ENCODE data around the gene MUC2. TPM values are rescaled to one million over a fixed set of nuclear protein-coding genes. Genes with fewer than 3 reads are reported as not detected.

MUC2 gene
- total and polyA plus RNA-seq, 2 of the 4 experiments (the other 2 are of a cell fraction): not detected

DNA sequence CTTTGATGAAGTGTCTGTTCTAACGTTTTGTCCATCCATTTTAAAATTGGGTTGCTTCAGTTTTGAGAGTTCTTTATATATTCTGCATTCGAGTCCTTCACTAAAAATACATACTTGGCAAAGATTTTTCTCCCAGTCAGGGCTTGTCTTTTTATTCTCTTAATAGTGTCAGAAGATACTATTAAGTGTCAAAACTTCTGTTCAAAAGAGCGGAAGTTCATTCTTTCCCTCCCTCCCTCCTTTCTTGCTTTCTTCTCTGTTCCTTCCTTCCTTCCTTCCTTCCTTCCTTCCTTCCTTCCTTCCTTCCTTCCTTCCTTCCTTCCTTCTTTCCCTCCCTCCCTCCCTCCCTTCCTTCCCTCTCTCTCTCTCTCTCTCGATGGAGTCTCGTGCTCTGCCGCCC is 30.5 kb upstream of the MUC2 start:
- TF ChIP-seq FOS (IDR thresholded peaks at IDR 0.05; ENCODE audit: low read depth, low read length): no peak
- TF ChIP-seq MAFK (IDR thresholded peaks at IDR 0.05; ENCODE audit: low read depth, low read length): no peak
- TF ChIP-seq RAD21 (IDR thresholded peaks at IDR 0.05; ENCODE audit: low read length): no peak
- no peak for TF ChIP-seq CTCF (conservative IDR thresholded peaks at IDR 0.05; ENCODE audit: low read depth, low read length)
- TF ChIP-seq CHD1 (IDR thresholded peaks at IDR 0.05; ENCODE audit: low read depth, low read length): no peak
- TF ChIP-seq POLR2A (IDR thresholded peaks at IDR 0.05; ENCODE audit: low read depth, low read length): no peak
- TF ChIP-seq CEBPB (IDR thresholded peaks at IDR 0.05; ENCODE audit: low read depth, low read length): no peak
- TF ChIP-seq RFX5 (IDR thresholded peaks at IDR 0.05; ENCODE audit: low read depth, low read length): no peak
- no peak for TF ChIP-seq MAZ (IDR thresholded peaks at IDR 0.05; ENCODE audit: borderline replicate concordance, low read depth, low read length)
- TF ChIP-seq SMC3 (IDR thresholded peaks at IDR 0.05; ENCODE audit: low read depth, low read length): no peak
- TF ChIP-seq NFE2L2 (IDR thresholded peaks at IDR 0.05; ENCODE audit: low read depth, low read length): no peak
- TF ChIP-seq ELK1 (IDR thresholded peaks at IDR 0.05; ENCODE audit: borderline replicate concordance, low read depth, low read length): no peak
- TF ChIP-seq RCOR1 (IDR thresholded peaks at IDR 0.05; ENCODE audit: insufficient replicate concordance, low read length): no peak
- no peak for TF ChIP-seq MXI1 (IDR thresholded peaks at IDR 0.05; ENCODE audit: borderline replicate concordance, low read depth, low read length)
- no peak for TF ChIP-seq BHLHE40 (IDR thresholded peaks at IDR 0.05; ENCODE audit: low read depth, low read length)
- no peaks in the 10 kb centered on the region for H4K20me1 ChIP-seq (ENCODE audit: insufficient read depth, low read length)
- peaks cover 30% of the 10 kb centered on the region for H3K27me3 ChIP-seq (ENCODE audit: control insufficient read depth, insufficient read depth, low read length)
- no peak overlapping the region for H3K4me3 ChIP-seq (ENCODE audit: insufficient read depth, low read depth, low read length)
- DNase-seq: no peak
- WGBS, 2 experiments (ENCODE audit: extremely low coverage in 2 of 2, insufficient read length in 1 of 2): no CpG with 5 or more reads among the region's 6 CpGs
- dilution Hi-C loops (cut with HindIII; ENCODE audit: low sequenced_read_pairs, unreplicated experiment) (no loop called here), intact Hi-C loops (cut with micrococcal nuclease) (no loop called here), in situ Hi-C loops (cut with MboI; ENCODE audit: low sequenced_read_pairs) (no loop called here)
- no peaks in the 10 kb centered on the region for H3K36me3 ChIP-seq (ENCODE audit: control insufficient read depth, insufficient read depth, low read length)
- H3K23ac ChIP-seq (ENCODE audit: low read depth, low read length): no peak overlapping the region
- H2AK5ac ChIP-seq (ENCODE audit: low read depth, low read length): no peak overlapping the region
- no peak overlapping the region for H4K91ac ChIP-seq (ENCODE audit: insufficient read depth, low read depth, low read length)
- no peaks in the 10 kb centered on the region for H3K79me1 ChIP-seq (ENCODE audit: low read depth in 1 of 2, low read length in 2 of 2)
- ATAC-seq (ENCODE audit: low read depth): no peak
- no peak overlapping the region for H3K27ac ChIP-seq (ENCODE audit: insufficient read depth, low read length)
- H2BK5ac ChIP-seq (ENCODE audit: low read depth, low read length, poor library complexity, severe bottlenecking): no peak overlapping the region
- ChIA-PET POLR2A (ENCODE audit: unreplicated experiment) (no interaction called here), CTCF (no interaction called here)
- H2BK15ac ChIP-seq (ENCODE audit: low read depth, low read length): no peak overlapping the region
- H2AK9ac ChIP-seq (replicated peaks; ENCODE audit: low read depth, low read length, poor library complexity): no peak overlapping the region
- H4K5ac ChIP-seq (ENCODE audit: low read depth, low read length): no peak overlapping the region
- H3K18ac ChIP-seq (ENCODE audit: low read depth, low read length): no peak overlapping the region
- H3K9ac ChIP-seq (ENCODE audit: low read depth, low read length): no peak overlapping the region
- no peak overlapping the region for H3K4ac ChIP-seq (ENCODE audit: low read depth, low read length)
- no TSS peak for BruUV-seq (replicated peaks)
- H3K14ac ChIP-seq (replicated peaks; ENCODE audit: low read depth, low read length): no peak overlapping the region
- no peaks in the 10 kb centered on the region for H3K4me1 ChIP-seq (ENCODE audit: control insufficient read depth, insufficient read depth, low read length)
- H2AFZ ChIP-seq (replicated peaks; ENCODE audit: low read length, poor library complexity): no peak overlapping the region
- no peak overlapping the region for H4K8ac ChIP-seq (ENCODE audit: low read depth in 2 of 2, low read length in 2 of 2)
- H3K9me1 ChIP-seq (ENCODE audit: insufficient read depth, low read length): no peaks in the 10 kb centered on the region
- H3K56ac ChIP-seq (ENCODE audit: extremely low read depth, insufficient read depth, low read length): no peak overlapping the region
- H3K4me2 ChIP-seq (ENCODE audit: low read depth, low read length): no peak overlapping the region
- no peak overlapping the region for H2BK120ac ChIP-seq (ENCODE audit: low read depth, low read length)
- H2BK20ac ChIP-seq (ENCODE audit: low read depth, low read length): no peak overlapping the region
- H3K9me3 ChIP-seq (ENCODE audit: control insufficient read depth, insufficient read depth, low read length): no peaks in the 10 kb centered on the region

All from IMR-90 (cell line).